ENCODE data around the gene KRTAP4-3.
"Not testable (repeated sequence)": the region's sequence is repeated elsewhere in the genome, so short reads cannot be mapped to it uniquely, and the experiment has no call there.

KRTAP4-3 gene

DNA sequence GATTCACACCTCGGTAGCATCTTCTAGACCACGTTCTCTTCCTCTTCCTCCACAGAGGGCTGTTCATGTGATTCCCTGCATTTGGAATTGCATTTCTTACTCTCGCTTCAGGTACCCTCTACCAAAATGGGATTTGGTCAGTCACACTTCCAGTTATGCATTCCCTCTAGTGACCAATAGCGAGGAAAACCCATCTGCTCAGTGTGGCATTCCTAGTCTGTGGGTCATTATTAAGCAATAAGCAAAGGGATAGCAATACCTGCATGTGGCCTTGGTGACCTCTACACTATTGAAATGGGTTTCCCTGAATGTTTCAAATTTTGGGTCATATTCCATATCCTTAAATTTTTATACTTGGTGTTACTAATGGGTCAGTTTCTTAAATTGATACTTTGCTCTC is 18.0 kb downstream of the KRTAP4-3 start:
- DNase-seq = no peak

DNA sequence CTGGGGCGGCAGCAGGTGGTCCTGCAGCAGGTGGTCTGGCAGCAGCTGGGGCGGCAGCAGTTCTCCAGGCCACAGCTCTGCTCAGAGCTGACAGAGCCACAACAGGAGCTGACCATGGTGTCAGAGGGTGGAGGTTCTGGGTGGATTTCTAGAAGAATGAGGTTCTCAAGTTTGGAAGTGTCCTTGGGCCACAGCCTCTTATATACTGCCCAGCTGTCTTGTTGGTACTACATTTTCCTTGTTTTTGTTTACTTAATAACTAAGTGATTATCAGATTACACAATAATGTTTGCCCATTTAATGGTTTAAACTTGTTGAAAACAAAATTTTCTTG is 18.4 kb downstream of the KRTAP4-3 start, which contains the start of gene KRTAP4-5:
Gene KRTAP4-5, minus strand, starts transcription at position 174 of the 334 bp plus-strand sequence. Its CDS starts 58 bp downstream, at position 116.
- DNase-seq = no peak

DNA sequence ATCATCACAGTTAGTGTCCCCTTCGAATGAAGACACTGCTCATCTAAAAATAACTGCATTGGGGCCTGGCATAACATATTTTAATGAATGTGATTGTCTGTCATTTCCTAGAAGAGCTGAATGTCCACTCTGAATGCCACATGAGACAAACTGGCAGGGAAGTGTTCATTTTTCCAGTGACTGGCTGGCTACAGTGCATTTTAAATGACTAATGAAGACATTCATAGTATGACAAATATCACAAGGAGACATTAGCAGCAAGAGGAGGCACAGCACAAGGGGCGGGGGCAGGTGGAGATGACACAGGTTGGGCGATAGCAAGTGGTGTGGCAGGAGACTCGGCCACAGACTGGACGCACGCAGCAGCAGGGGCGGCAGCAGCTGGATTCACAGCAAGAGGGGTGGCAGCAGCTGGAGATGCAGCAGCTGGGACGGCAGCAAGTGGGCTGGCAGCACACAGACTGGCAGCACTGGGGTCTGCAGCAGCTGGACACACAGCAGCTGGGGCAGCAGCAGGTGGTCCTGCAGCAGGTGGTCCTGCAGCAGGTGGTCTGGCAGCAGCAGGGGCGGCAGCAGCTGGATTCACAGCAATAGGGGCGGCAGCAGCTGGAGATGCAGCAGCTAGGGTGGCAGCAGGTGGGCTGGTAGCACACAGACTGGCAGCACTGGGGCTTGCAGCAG is 18.9 kb downstream of the KRTAP4-3 start:
- not testable (repeated sequence) for DNase-seq

DNA sequence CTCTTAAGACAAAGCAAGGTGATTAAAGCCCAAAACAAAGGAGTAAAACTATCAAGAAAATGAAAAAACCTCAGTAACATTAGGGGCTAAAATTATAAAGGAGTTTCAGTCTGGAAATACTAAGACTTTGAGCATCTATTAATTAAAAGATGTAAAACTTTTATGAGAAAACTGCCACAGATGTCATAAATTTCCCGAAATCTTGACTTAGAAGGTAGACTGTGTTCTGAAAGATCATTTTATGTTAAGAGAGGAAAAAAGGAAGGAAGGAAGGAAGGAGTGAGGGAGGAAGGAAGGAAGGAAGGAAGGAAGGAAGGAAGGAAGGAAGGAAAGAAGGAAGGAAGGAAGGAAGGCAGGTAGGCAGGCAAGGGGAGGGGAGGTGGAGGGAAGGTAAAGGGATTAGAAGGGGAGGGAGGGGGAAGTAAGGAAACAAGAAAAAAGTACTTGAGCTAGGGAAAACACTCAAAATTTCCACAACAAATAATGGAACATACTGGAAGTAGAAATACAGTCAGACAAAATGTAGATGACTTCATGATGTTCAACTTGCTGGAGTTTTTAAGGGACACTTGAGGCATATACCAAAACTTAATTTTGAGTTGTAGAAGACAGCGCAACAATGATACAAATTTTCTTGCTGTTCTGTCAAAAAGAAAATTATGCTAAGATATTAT is 20.4 kb downstream of the KRTAP4-3 start:
- no peak for DNase-seq

DNA sequence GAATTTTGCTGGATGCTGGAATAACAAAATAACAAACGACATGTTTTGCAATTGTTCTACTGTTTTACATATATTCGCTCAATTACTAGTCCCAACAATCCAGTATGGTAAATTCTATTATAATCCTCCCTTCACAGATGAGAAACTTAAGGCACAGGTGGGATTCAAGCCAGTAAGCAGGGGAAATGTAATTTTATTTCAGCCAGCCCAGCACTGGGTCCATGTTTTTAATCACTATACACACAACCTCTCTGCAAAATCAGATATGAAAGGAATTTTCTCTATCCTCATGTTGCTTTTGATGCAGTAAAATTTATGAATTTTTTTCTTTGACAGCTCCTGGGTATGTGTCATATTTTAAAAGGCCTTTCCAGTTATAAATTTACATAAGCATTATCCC is 22.8 kb downstream of the KRTAP4-3 start:
- no peak for DNase-seq

DNA sequence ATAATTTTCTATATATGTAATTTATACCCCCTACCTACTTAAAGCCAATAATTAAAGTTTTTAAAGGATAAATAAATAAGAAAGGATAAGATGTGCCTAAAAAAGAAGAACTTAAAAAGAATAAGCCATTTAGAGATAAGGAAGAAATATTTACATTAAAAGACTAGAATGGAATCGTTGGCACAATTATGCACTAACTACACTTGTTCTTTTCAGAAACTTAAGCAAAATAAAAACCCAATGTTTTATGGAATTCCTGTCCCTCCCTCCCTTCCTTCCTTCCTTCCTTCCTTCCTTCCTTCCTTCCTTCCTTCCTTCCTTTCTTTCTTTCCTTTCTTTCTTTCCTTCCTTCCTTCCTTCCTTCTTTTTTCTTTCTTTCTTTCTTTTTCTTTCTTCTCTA is 23.2 kb downstream of the KRTAP4-3 start:
- DNase-seq = no peak

DNA sequence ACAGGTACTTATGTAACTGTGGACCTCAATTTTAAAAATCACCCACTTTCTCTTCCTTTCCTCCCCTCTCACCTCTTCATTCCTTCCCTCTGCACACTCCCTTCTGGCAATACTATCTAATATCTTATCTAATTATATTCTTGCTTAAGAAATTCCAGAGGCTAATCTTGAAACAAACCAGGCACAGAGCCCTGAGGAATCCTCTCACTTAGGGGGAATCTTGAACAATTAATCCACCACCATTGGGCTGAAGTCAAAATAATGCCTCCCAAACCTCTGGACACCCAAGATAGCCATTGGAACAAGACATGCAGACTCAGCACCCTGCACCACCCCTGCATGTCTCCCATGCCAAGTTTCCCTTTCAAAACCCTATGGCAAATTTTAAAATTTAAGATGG is 26.7 kb downstream of the KRTAP4-3 start:
- DNase-seq = no peak

DNA sequence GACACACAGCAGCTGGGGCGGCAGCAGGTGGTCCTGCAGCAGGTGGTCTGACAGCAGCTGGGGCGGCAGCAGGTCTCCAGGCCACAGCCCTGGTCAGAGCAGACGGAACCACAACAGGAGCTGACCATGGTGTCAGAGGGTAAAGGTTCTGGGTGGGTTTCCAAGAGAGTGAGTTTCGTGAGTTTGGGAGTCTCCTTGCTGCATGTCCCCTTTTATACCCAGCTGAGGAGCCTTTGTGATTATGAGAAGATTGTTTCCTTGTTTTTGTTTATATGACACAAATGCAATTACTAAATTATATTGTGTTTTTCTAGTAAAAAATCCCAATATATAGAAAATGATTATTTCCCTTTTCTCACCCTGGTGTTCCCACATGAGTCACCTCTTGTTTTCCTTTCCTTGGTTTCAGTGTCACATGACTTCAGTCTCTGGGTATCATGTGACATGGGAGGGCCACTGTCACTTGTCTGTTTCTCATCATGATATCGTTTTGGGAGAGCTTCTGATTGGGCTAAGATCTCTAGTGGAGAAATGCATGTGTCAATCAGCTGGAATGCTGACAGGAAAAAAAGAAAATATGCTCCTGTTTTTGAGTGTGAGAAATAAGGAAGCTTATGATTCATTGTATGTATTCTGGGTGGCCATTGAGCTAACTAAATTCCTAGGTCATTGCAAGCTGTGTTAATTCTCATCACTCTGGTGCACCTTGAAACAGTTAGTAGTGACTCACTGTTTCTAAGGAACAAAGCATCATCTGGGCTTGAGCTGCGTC is 27.5 kb downstream of the KRTAP4-3 start, which contains the start of gene KRTAP4-6:
Gene KRTAP4-6, minus strand, starts transcription at position 185 of the 772 bp plus-strand sequence. Its CDS starts 57 bp downstream, at position 128.
- no peak for DNase-seq

DNA sequence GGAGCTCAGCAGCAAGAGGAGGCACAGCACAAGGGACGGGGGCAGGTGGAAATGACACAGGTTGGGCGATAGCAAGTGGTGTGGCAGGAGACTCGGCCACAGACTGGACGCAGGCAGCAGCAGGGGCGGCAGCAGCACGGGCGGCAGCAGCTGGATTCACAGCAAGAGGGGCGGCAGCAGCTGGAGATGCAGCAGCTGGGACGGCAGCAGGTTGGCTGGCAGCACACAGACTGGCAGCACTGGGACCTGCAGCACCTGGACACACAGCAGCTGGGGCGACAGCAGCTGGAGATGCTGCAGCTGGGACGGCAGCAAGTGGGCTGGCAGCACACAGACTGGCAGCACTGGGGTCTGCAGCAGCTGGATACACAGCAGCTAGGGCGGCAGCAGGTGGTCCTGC is 28.2 kb downstream of the KRTAP4-3 start:
- DNase-seq = not testable (repeated sequence)

DNA sequence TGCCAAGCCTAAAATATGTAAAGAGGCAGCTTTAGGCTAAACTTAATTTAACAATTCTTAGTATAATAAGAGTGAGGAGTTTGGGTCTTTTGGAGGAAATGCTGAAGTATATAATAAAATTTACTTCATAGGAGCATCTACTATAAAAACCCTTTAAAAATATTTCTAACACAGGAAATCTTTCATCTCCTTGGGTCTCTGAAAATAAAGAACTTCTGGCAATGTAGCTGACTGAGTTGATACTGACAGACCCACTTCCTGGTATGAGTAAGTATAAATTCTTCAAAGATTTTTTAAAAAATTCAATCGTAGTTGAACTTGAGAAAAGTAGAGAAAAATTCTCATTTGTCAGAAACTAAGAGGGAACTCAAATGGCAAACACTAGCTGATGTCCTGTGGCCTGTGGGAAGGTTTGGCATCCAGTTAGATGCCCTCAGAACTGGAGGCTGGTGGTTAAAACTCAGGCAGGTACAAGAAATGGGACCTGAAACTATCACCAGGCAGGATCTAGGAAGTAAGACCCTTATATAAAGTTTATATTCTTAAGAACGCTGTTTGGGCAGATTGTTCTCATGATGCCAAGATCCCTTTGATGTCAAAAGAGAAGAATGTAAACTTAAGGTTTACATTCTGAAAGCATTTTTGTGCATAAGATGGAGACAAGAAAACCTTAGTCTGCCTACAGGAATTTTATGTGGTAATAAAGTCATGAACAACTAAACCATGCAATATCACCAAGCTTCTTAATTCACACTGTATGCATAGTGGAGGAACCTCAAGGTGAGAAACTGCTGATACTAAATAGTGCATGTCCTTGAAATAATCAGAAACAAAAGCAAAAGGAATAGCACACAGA is 33.9 kb downstream of the KRTAP4-3 start:
- DNase-seq = no peak

DNA sequence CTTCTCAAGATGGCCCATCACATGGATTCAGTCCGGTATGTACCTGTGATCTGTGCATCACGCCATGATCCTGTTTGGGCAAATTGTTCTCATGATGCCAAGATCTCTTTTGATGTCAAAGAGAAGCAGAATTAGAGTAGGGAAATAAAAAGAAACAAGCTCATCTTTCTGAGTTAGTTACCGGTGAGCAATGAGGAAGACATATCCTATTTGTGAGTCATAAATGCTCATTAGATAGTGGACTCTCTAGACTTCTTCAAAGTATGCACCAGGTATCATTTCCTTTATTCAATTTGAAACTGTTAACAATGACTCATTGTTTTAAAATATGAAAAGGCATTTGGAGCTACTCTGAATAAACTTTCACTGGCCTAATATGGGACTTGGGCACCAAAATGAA is 36.0 kb downstream of the KRTAP4-3 start:
- no peak for DNase-seq

DNA sequence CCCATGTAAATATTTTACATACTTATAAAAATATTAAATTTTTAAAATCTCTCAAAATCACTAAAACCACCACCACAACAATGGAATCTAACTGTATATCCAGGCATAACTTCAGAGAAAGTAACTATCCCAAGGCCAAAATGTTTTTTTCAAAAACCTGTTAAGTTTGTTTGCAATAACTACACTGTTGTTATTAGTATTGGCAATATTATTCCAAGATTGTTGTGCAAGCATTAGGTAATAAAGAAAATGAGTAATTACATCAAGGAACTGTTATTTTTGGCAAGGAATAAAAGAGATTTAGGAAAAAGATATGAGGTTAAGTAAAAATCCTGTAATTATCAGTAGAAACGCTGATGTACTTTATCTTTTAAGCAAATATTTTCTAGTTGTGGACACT is 40.6 kb downstream of the KRTAP4-3 start:
- DNase-seq = no peak

DNA sequence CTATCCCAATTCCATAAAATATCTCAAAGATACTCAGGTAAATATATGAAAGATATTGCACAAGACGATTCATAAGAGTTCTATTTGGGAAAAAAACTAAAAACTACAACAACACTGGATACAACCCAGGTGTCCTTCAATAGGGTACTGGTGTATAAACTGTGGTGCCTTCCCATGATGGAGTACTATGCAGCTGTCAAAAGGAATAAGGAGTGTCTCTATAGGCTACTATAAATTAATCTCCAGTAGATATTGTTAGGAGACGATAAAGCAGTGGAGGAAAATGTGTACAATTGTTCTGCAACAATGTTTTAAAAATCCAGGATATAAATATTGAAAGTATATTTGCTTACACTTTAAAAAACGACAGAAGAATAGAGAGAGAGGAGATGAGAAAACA is 41.6 kb downstream of the KRTAP4-3 start:
- DNase-seq = no peak

DNA sequence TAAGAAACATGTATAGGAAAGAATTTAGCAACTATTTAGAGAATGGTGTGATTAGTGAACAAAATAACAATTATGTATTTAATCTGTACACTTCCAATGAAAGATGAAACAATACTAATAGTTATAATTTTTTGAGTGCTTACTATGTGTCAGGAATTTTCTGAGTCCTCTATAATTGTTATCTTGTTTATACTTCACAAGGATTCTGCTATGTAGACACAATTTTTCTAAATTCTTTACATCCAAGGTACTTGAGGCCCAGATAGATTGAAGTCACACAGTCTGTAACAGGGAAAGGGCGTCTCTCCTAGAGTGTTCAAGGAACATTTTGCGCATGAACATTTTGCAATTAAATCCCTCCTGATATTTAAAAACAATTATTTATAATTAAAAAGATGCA is 43.0 kb downstream of the KRTAP4-3 start:
- no peak for DNase-seq

DNA sequence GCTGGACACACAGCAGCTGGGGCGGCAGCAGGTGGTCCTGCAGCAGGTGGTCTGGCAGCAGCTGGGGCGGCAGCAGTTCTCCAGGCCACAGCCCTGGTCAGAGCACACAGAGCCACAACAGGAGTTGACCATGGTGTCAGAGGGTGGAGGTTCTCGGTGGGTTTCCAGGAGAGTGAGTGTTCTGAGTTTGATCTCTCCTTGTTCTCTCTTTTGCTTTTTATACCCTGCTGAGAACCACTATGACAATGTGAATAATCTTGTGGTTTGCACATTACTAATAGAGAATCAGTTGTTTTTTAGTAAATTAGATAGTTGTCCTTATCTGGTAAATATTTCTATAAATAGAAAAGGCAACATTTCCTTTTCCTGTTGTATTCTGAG is 44.0 kb downstream of the KRTAP4-3 start, which contains the start of gene KRTAP4-12:
Gene KRTAP4-12, minus strand, starts transcription at position 192 of the 381 bp plus-strand sequence. Its CDS starts 60 bp downstream, at position 132.
- DNase-seq = not testable (repeated sequence)

DNA sequence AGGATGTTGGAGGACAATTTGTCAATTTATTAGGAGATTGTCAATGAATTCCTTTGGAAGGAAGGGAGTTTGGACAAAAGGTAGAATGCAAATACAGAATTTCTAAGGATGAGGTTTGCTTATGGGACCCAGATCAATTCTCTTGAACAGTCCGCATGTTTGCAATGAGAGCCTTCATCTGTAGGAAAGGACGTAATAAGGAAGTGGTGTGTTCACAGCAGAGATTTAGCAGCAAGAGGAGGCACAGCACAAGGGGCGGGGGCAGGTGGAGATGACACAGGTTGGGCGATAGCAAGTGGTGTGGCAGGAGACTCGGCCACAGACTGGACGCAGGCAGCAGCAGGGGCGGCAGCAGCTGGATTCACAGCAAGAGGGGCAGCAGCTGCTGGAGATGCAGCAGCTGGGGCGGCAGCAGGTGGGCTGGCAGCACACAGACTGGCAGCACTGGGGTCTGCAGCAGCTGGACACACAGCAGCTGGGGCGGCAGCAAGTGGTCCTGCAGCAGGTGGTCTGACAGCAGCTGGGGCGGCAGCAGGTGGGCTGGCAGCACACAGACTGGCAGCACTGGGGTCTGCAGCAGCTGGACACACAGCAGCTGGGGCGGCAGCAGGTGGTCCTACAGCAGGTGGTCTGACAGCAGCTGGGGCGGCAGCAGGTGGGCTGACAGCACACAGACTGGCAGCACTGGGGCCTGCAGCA is 44.6 kb downstream of the KRTAP4-3 start:
- DNase-seq = not testable (repeated sequence)

DNA sequence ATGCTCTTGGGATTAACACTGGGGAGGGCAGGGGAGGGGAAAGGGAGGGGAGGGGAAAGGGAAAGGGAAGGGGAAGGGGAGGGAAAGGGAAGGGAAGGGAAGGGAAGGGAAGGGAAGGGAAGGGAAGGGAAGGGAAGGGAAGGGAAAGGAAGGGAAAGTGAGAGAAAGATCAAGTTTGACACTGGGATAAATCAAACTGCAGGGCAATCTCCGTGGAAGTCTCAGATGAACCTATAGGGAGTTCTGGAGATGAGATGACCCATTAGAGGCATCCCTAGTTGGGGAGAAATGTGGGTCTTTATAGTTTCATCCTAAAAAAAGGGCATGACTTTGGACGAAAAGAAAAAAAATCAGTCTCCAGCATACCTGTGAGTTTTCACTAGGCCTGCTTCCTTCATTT is 46.3 kb downstream of the KRTAP4-3 start:
- no peak for DNase-seq

DNA sequence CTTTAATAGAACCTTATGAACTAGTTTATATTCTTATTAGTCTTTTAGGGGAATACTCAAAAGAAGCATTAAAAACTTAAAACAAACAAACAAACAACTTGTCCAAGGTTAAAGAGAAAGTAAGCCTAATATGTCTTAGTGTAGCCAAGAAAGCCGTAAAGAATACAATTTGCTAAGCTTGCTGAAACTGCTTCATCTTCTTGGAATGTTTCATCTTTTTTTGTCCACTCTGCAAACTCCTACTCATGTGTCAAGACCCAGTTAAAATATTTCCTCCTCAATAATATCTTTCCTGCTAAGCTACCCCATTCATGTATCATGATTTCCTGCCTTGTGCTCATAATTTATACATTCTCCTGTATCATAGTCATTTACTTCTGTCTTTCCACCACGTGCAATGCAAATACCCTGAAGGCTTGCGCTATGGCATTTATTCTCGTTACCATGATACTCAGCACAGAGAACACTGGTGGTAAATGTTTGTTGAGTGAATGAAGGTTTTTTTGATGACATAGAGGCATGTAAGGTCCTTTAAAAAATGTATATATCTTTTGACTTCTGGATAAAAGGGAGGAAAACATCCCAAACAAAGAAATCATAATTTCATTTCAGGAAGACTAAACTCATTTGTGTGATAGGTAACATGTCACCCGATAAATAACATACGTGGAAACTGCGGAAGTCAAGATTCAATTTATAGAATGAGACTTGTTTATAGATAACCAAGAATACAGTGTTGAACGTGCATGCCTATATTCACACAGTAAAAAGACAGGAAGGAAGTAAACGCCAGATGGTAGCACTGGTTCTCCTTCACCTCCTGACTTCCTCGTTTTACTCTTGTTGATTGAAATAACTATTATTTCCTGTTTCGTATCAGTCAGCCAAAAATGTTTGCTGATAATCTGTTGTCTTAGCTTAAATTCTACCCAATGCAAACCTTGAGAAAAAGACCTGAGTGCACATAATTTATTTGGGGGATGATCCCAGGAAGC is 48.0 kb downstream of the KRTAP4-3 start:
- not testable (repeated sequence) for DNase-seq

DNA sequence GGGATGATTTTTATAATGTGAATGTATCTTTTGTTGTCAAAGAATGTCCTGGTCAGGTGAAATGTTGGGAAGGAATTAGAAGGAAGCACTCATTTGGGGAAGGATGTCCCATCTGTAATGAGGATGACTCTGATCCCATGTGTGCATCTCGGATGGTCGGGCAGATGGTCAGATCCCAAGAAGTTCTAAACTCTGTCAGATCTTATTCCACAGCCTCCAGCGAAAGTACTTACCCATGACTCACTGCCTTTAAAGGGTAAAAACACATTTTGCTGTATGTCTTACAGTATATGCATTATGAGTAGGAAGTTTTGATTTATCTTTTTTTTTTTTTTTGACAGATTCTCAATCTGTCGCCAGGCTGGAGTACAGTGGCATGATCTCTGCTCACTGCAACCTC is 49.3 kb downstream of the KRTAP4-3 start:
- DNase-seq = no peak

DNA sequence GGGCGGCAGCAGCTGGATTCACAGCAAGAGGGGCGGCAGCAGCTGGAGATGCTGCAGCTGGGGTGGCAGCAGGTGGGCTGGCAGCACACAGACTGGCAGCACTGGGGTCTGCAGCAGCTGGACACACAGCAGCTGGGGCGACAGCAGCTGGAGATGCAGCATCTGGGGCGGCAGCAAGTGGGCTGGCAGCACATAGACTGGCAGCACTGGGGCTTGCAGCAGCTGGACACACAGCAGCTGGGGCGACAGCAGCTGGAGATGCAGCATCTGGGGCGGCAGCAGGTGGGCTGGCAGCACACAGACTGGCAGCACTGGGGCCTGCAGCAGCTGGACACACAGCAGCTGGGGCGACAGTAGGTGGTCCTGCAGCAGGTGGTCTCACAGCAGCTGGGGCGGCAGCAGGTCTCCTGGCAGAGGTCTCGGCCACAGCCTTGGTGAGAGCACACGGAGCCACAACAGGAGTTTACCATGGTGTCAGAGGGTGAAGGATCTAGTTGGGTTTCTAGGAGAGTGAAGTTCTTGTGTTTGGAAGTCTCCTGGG is 50.1 kb downstream of the KRTAP4-3 start, which contains the start of gene KRTAP4-11:
Gene KRTAP4-11, minus strand, starts transcription at position 528 of the 541 bp plus-strand sequence. Its CDS starts 58 bp downstream, at position 470.
- not testable (repeated sequence) for DNase-seq
